ENCODE results near the gene ARHGEF28. TPM values are rescaled to one million over a fixed set of nuclear protein-coding genes. Genes with fewer than 3 reads are reported as not detected.

Gene ARHGEF28
- polyA plus RNA-seq, 1 experiment: 8.8 TPM

GRCh38 chr5:73726606-73727231 is 100.7 kb downstream of the ARHGEF28 start:
- DNase-seq (ENCODE audit: low read depth, low spot score): no peak
- Histone ChIP-seq H3K27ac (ENCODE audit: low read depth, low read length) (no peak overlapping the region), H3K9me3 (ENCODE audit: control insufficient read depth, insufficient read depth, low read length) (no peaks in the 10 kb centered on the region), H3K27me3 (ENCODE audit: control insufficient read depth, insufficient read depth, low read length) (no peaks in the 10 kb centered on the region), H3K4me3 (ENCODE audit: low read depth, low read length) (no peak overlapping the region)
- ChIA-PET POLR2A (no interaction called here), CTCF (interaction anchor here (0.9 kb wide), 1 partner anchor 34 kb away, joined by 3 read pairs; no protein-coding TSS in a partner anchor)
- TF ChIP-seq CTCF (IDR thresholded peaks at IDR 0.05; ENCODE audit: low read depth, low read length): no peak

GRCh38 chr5:73727470-73727869 is 101.5 kb downstream of the ARHGEF28 start:
- no peaks in the 10 kb centered on the region for H3K9me3 ChIP-seq (ENCODE audit: control insufficient read depth, insufficient read depth, low read length)
- no peaks in the 10 kb centered on the region for H3K27me3 ChIP-seq (ENCODE audit: control insufficient read depth, insufficient read depth, low read length)
- H3K4me3 ChIP-seq (ENCODE audit: low read depth, low read length): no peak overlapping the region
- no peak for DNase-seq (ENCODE audit: low read depth, low spot score)
- no peak overlapping the region for H3K27ac ChIP-seq (ENCODE audit: low read depth, low read length)
- ChIA-PET POLR2A (no interaction called here), CTCF (interaction anchor here (0.9 to 1.2 kb wide), 2 partner anchors 34 to 66 kb away, joined by 3 read pairs; no protein-coding TSS in a partner anchor)
- TF ChIP-seq CTCF (IDR thresholded peaks at IDR 0.05; ENCODE audit: low read depth, low read length): no peak

GRCh38 chr5:73728493-73729273 is 102.7 kb downstream of the ARHGEF28 start:
- no peak overlapping the region for H3K27ac ChIP-seq (ENCODE audit: low read depth, low read length)
- ChIA-PET POLR2A (no interaction called here), CTCF (interaction anchor here (1.1 to 1.7 kb wide), 4 partner anchors 36 to 138 kb away, joined by 3 to 6 read pairs (median 4); no protein-coding TSS in a partner anchor)
- DNase-seq (ENCODE audit: low read depth, low spot score): no peak
- no peak for TF ChIP-seq CTCF (IDR thresholded peaks at IDR 0.05; ENCODE audit: low read depth, low read length)
- H3K9me3 ChIP-seq (ENCODE audit: control insufficient read depth, insufficient read depth, low read length): no peaks in the 10 kb centered on the region
- no peak overlapping the region for H3K4me3 ChIP-seq (ENCODE audit: low read depth, low read length)
- no peaks in the 10 kb centered on the region for H3K27me3 ChIP-seq (ENCODE audit: control insufficient read depth, insufficient read depth, low read length)

- POLR2A ChIA-PET: no interaction called here
- Histone ChIP-seq H3K27ac (ENCODE audit: low read depth, low read length) (no peak overlapping the region), H3K9me3 (ENCODE audit: control insufficient read depth, insufficient read depth, low read length) (no peaks in the 10 kb centered on the region), H3K4me3 (ENCODE audit: low read depth, low read length) (no peak overlapping the region), H3K27me3 (ENCODE audit: control insufficient read depth, insufficient read depth, low read length) (no peaks in the 10 kb centered on the region)
- DNase-seq (ENCODE audit: low read depth, low spot score): no peak
- CTCF ChIA-PET: interaction anchor here (1.1 to 1.7 kb wide), 4 partner anchors 20 to 138 kb away, joined by 3 to 6 read pairs (median 4); no protein-coding TSS in a partner anchor
- no peak for TF ChIP-seq CTCF (IDR thresholded peaks at IDR 0.05; ENCODE audit: low read depth, low read length)
Measured at GRCh38 chr5:73729329-73729728, 103.3 kb downstream of the ARHGEF28 start.

- POLR2A ChIA-PET: no interaction called here
- DNase-seq (ENCODE audit: low read depth, low spot score): no peak
- no peak overlapping the region for H3K27ac ChIP-seq (ENCODE audit: low read depth, low read length)
- H3K4me3 ChIP-seq (ENCODE audit: low read depth, low read length): no peak overlapping the region
- no peaks in the 10 kb centered on the region for H3K9me3 ChIP-seq (ENCODE audit: control insufficient read depth, insufficient read depth, low read length)
- no peak for TF ChIP-seq CTCF (IDR thresholded peaks at IDR 0.05; ENCODE audit: low read depth, low read length)
- CTCF ChIA-PET: interaction anchor here (0.5 to 0.7 kb wide), 2 partner anchors 235 to 1224 kb away, joined by 3 read pairs; no protein-coding TSS in a partner anchor
- H3K27me3 ChIP-seq (ENCODE audit: control insufficient read depth, insufficient read depth, low read length): no peaks in the 10 kb centered on the region
Measured at GRCh38 chr5:73732045-73732444, 106.0 kb downstream of the ARHGEF28 start.

Measured in AG04450 (cell line).